K562 (cell line): ENCODE measurements around the gene RBKS. TPM values are rescaled to one million over a fixed set of nuclear protein-coding genes. Genes with fewer than 3 reads are reported as not detected.

Experiments used
- ASH1L ChIP-seq: fragments of 450-650 bp; IDR thresholded peaks from 2 replicates; pipeline ENCODE4 v1.6.1; 2018; ENCODE audit warnings: borderline replicate concordance, mild to moderate bottlenecking, low read depth; ENCODE audit not compliant: partially characterized antibody
- ATF7 ChIP-seq: fragments of 450-650 bp; IDR thresholded peaks from 2 replicates; pipeline ENCODE4 v1.7.1; 2014; ENCODE audit warnings: mild to moderate bottlenecking, moderate library complexity
- MAZ ChIP-seq, 2 experiments: fragments of 450-650 bp in 1 of 2; sonication (generic) in 1 of 2; formaldehyde crosslinking; IDR thresholded peaks in 1 of 2; conservative IDR thresholded peaks in 1 of 2; 2 replicates each; pipeline versions ENCODE4 v1.4.0 to v1.5.0; 2020; ENCODE audit warnings: mild to moderate bottlenecking in 1 of 2, missing genetic modification reagents in 1 of 2
- MEIS2 ChIP-seq: fragments of 450-650 bp; IDR thresholded peaks from 2 replicates; pipeline ENCODE4 v1.6.1; 2014; ENCODE audit warnings: mild to moderate bottlenecking; ENCODE audit not compliant: partially characterized antibody
- NR4A1 ChIP-seq, 2 experiments: fragments of 250-450 bp in 1 of 2; fragments of 450-650 bp in 1 of 2; sonication (Bioruptor Pico) in 1 of 2; IDR thresholded peaks; 2 replicates each; pipeline versions ENCODE4 v1.4.0 to v1.6.1; 2016 to 2020; ENCODE audit warnings: mild to moderate bottlenecking in 2 of 2, missing compliant biosample characterization in 1 of 2, missing genetic modification characterization in 1 of 2, moderate library complexity in 1 of 2
- POLR2G ChIP-seq: fragments of 200-400 bp; formaldehyde crosslinking; IDR thresholded peaks from 2 replicates; pipeline ENCODE4 v1.6.1; 2017; ENCODE audit warnings: low read depth, mild to moderate bottlenecking, antibody characterized with exemption, low read length, moderate library complexity
- TFAP4 ChIP-seq: sonication (generic); formaldehyde crosslinking; IDR thresholded peaks from 2 replicates; pipeline ENCODE4 v1.8.0; 2022; ENCODE audit warnings: missing genetic modification reagents, mild to moderate bottlenecking, moderate library complexity, borderline replicate concordance
- ZHX1 ChIP-seq: fragments of 150-350 bp; conservative IDR thresholded peaks from 2 replicates; pipeline ENCODE4 v1.6.1; 2014; ENCODE audit warnings: low read length
- ZNF146 ChIP-seq: IDR thresholded peaks from one replicate; pipeline ENCODE4 v1.6.1; 2018; ENCODE audit warnings: missing compliant biosample characterization; ENCODE audit not compliant: unreplicated experiment
- ZNF217 ChIP-seq: sonication (generic); formaldehyde crosslinking; IDR thresholded peaks from 2 replicates; pipeline ENCODE4 v1.8.0; 2022; ENCODE audit warnings: mild to moderate bottlenecking, missing genetic modification reagents
- ZNF592 ChIP-seq: fragments of 450-650 bp; IDR thresholded peaks from 2 replicates; pipeline ENCODE4 v1.6.1; 2017; ENCODE audit warnings: antibody characterized with exemption, mild to moderate bottlenecking
- ZNF644 ChIP-seq: fragments of 200-800 bp; sonication (Bioruptor generic); IDR thresholded peaks from 2 replicates; pipeline ENCODE4 v1.6.1; 2016; ENCODE audit warnings: low read depth, missing genetic modification characterization, missing compliant biosample characterization
- polyA plus RNA-seq, 8 experiments: library from polyadenylated mRNA; depleted of rRNA in 4 of 8; stranded (reverse) in 5 of 8; unstranded in 3 of 8; fragments of >200 nt; fragmentation: Nextera tagmentation in 2 of 8; fragmentation: Illumina TruSeq in 1 of 8; extraction: Ambion mirVana in 2 of 8; extraction: Trizol in 1 of 8; gene quantifications; 2 replicates each; pipeline versions ENCODE4 v1.2.1 to v1.2.3, GENCODE V29; 2011 to 2014; ENCODE audit warnings: inconsistent platforms in 1 of 8, missing spikeins in 1 of 8
- total RNA-seq, 7 experiments: library from RNA; depleted of rRNA in 6 of 7; stranded (reverse); fragments of >200 nt in 6 of 7; fragmentation: Illumina TruSeq in 2 of 7; extraction: Trizol in 2 of 7; gene quantifications; 2 replicates each; pipeline versions ENCODE4 v1.2.1 to v1.2.3, GENCODE V29; 2011 to 2021; ENCODE audit warnings: low replicate concordance in 1 of 7
- TF ChIP-seq, protein P1 (sequence below): fragments of 250-450 bp; sonication (Bioruptor Pico); IDR thresholded peaks from 2 replicates; pipeline ENCODE4 v1.5.0; 2022; ENCODE audit warnings: mild to moderate bottlenecking
- TF ChIP-seq, protein P2 (sequence below): fragments of 450-650 bp; formaldehyde crosslinking; IDR thresholded peaks from 2 replicates; pipeline ENCODE4 v1.4.0; 2020; ENCODE audit warnings: mild to moderate bottlenecking, moderate library complexity

RBKS gene
- total and polyA plus RNA-seq, 9 of the 15 experiments (the other 6 are each of a cell fraction or from before 2014, with no cell fraction given) = 0.06 to 0.39 (median 0.19) TPM

GRCh38 chr2:27765621-27766286, 124.4 kb downstream of the RBKS start (continued):
- TF ChIP-seq ATF7 (no peak), MAZ (CRISPR knock-in tag; conservative IDR thresholded peaks at IDR 0.05 in 1 of 2, IDR thresholded peaks at IDR 0.05 in 1 of 2) (peak; percentile 29 to 46; a peak in 2 of 4 replicates), ZNF146 (CRISPR knock-in tag) (no peak), ASH1L (no peak), MEIS2 (peak; percentile 56), ZNF644 (tag) (no peak), ZNF592 (peak; percentile 59; the same call in 1 of the 2 replicates), POLR2G (peak; percentile 63), TFAP4 (0 out of 2 replicates have a peak, but pooled peaks have one; percentile 11), ZHX1 (no peak), ZNF217 (CRISPR knock-in tag) (no peak), NR4A1 (CRISPR knock-in tag; IDR thresholded peaks at IDR 0.05) (0 out of 2 replicates have a peak, but pooled peaks have one; percentile 42), NR4A1 (tag; IDR thresholded peaks at IDR 0.05) (no peak)
- TF ChIP-seq, protein P1, sequence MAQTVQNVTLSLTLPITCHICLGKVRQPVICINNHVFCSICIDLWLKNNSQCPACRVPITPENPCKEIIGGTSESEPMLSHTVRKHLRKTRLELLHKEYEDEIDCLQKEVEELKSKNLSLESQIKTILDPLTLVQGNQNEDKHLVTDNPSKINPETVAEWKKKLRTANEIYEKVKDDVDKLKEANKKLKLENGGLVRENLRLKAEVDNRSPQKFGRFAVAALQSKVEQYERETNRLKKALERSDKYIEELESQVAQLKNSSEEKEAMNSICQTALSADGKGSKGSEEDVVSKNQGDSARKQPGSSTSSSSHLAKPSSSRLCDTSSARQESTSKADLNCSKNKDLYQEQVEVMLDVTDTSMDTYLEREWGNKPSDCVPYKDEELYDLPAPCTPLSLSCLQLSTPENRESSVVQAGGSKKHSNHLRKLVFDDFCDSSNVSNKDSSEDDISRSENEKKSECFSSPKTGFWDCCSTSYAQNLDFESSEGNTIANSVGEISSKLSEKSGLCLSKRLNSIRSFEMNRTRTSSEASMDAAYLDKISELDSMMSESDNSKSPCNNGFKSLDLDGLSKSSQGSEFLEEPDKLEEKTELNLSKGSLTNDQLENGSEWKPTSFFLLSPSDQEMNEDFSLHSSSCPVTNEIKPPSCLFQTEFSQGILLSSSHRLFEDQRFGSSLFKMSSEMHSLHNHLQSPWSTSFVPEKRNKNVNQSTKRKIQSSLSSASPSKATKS (CRISPR knock-in tag) = no peak
- TF ChIP-seq, protein P2, sequence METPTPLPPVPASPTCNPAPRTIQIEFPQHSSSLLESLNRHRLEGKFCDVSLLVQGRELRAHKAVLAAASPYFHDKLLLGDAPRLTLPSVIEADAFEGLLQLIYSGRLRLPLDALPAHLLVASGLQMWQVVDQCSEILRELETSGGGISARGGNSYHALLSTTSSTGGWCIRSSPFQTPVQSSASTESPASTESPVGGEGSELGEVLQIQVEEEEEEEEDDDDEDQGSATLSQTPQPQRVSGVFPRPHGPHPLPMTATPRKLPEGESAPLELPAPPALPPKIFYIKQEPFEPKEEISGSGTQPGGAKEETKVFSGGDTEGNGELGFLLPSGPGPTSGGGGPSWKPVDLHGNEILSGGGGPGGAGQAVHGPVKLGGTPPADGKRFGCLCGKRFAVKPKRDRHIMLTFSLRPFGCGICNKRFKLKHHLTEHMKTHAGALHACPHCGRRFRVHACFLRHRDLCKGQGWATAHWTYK (CRISPR knock-in tag) = 0 out of 2 replicates have a peak, but pooled peaks have one; percentile 29
